Testis (tissue), 2 donors: ENCODE results near the gene RHOU.

Source experiments
- POLR2A ChIP-seq: fragments of 450-650 bp; IDR thresholded peaks from one replicate; pipeline ENCODE4 v1.6.1; 2017; ENCODE audit warnings: antibody characterized with exemption, mild to moderate bottlenecking, moderate library complexity
- TF ChIP-seq, protein P1 (sequence below), 3 experiments: fragments of 450-650 bp in 2 of 3; fragments of 200-600 bp in 1 of 3; sonication (generic) in 1 of 3; IDR thresholded peaks; one replicate each; pipeline ENCODE4 v1.5.1; 2016 to 2019; ENCODE audit warnings: antibody characterized with exemption in 3 of 3, mild to moderate bottlenecking in 2 of 3, moderate library complexity in 1 of 3

DNA sequence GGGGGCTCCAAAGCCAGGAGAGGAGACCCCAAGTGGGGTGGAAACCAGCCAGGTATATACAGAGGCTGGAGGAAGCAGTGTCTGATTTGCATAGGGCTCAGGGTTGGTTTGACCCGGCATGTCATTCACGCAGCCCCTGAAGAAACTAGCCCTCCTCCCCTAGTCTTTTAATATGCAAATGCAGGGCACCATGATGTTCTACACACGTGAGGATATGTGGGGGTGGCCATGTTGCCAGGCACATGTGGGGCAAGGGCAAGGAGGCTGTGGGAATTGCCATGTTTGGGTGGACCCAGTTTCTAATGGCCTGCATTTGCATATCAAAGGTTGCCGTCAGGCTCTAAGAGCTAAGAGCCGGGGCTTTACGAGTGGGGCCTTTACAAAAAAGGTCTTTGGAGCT is 12.0 kb upstream of the RHOU start:
- TF ChIP-seq, protein P1, sequence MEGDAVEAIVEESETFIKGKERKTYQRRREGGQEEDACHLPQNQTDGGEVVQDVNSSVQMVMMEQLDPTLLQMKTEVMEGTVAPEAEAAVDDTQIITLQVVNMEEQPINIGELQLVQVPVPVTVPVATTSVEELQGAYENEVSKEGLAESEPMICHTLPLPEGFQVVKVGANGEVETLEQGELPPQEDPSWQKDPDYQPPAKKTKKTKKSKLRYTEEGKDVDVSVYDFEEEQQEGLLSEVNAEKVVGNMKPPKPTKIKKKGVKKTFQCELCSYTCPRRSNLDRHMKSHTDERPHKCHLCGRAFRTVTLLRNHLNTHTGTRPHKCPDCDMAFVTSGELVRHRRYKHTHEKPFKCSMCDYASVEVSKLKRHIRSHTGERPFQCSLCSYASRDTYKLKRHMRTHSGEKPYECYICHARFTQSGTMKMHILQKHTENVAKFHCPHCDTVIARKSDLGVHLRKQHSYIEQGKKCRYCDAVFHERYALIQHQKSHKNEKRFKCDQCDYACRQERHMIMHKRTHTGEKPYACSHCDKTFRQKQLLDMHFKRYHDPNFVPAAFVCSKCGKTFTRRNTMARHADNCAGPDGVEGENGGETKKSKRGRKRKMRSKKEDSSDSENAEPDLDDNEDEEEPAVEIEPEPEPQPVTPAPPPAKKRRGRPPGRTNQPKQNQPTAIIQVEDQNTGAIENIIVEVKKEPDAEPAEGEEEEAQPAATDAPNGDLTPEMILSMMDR (IDR thresholded peaks at IDR 0.05): no peak
- no peak for TF ChIP-seq POLR2A
